Cardiac fibroblast (primary cell): ENCODE results near the gene EIF5.

Experiments
- DNase-seq, 2 donors: peaks; one replicate each; pipeline versions ENCODE4 v3.0.0 to v3.0.0-alpha.2; 2010; ENCODE audit warnings: low read depth in 2 of 2
- H3K4me3 ChIP-seq, 2 donors: replicated peaks in 1 of 2; 1 replicate in 1 of 2; 2 replicates in 1 of 2; pipeline ENCODE4 v1.5.1; 2011; ENCODE audit warnings: low read depth in 2 of 2, low read length in 2 of 2, mild to moderate bottlenecking in 2 of 2, moderate library complexity in 1 of 2
- CTCF ChIP-seq: IDR thresholded peaks from one replicate; pipeline ENCODE4 v1.5.1; 2011; ENCODE audit warnings: low read depth, mild to moderate bottlenecking, low read length, inconsistent platforms

Gene EIF5

DNA sequence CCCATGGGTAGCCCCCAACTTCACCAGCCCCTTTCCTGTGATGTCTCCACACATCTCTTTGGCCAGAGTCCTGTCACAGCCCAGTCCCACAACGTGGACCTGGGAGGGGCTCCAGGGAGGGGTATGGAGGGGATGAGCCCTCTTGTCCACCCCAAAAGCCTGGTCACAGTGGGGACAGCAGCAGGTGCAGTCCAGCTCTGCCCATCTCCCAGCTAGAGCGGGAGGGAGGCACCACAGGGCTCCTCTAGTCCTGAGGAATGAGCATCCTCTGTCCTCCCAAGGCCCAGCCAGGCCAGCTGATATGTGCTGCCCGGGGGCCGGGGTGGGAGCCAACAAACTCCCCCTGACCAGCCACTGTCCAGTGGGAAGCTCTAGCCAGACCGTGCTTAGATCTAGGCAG, 43.5 kb upstream of the EIF5 start:
- H3K4me3 ChIP-seq: no peak overlapping the region
- no peak for DNase-seq
- no peak for TF ChIP-seq CTCF

DNA sequence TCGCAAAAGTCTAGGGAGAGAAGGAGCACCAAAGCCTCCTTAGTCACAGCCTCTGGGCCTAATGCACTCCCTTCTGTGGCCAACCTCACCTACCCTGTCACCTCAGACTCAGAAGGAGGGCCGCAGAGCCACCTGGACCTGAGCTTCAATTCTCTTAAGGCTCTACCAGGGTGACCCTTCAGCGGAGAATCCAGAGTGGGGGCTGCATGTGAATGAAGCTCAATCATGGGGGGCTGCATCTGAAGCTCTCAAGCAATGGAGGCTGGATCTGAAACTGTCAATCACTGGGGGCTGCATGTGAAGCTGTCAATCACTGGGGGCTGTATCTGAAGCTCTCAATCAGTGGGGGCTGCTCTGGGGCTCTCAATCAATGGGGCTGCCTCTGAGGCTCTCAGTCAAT, 43.1 kb upstream of the EIF5 start:
- H3K4me3 ChIP-seq: no peak overlapping the region
- no peak for TF ChIP-seq CTCF
- no peak for DNase-seq

GRCh38 chr14:103292426-103293374, 41.3 kb upstream of the EIF5 start:
- DNase-seq: peak; percentile 70 to 74
- peak; percentile 94 for TF ChIP-seq CTCF
- no peak overlapping the region for H3K4me3 ChIP-seq

DNA sequence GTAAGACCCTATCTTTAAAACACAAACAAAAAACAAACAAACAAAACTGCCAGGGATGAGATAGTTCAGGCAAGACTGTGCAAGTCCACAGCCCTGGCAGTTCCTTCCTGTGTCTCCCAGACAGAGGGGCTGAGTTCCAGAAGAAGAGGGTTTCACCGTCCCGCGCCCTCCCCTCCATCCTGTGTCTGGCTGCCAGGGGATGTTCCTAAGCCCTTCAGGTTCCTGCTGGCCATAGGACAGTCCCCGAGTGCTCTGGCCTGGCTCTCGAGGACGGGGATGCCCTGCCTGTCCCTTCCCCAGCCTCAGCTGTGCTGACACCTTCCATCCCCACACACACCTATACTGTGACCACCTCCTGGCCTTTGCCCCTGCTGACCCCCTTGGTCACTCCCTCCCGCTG, 40.6 kb upstream of the EIF5 start:
- no peak for TF ChIP-seq CTCF
- no peak for DNase-seq
- no peak overlapping the region for H3K4me3 ChIP-seq

GRCh38 chr14:103294091-103294490, 39.9 kb upstream of the EIF5 start:
- DNase-seq: no peak
- TF ChIP-seq CTCF: no peak
- H3K4me3 ChIP-seq: no peak overlapping the region

DNA sequence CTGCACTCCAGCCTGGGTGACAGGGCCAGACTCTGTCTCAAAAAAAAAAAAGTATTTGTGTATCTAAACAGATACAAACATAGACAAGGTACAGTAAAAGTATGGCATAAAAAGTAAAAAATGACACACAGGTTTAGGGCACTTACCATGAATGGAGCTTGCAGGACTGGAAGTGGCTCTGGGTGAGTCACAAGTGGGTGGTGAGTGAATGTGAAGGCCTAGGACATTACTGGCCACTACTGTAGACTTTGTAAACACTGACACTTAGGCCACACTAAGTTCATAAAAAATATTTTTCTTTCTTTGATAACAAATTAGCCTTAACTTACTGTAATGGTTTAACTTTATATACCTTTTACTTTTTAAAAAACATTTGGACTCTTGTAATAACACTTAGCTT, 38.0 kb upstream of the EIF5 start:
- no peak for TF ChIP-seq CTCF
- peak; percentile 16 to 69 for DNase-seq
- no peak overlapping the region for H3K4me3 ChIP-seq
